Astrocyte (in vitro differentiated cells and primary cell): ENCODE data around the gene EP400. TPM values are rescaled to one million over a fixed set of nuclear protein-coding genes. Genes with fewer than 3 reads are reported as not detected.

Source experiments
- DNase-seq: peaks from one replicate; pipeline ENCODE4 v3.0.0-alpha.2; 2010; ENCODE audit warnings: low read depth
- FAIRE-seq: peaks from 2 replicates; lab custom pipeline; 2011; peaks lifted over from hg19 to GRCh38; lab: Jason Lieb, UNC
- H2AFZ ChIP-seq: 2 replicates; pipeline ENCODE4 v1.6.0; 2012; ENCODE audit warnings: low read depth, low read length, inconsistent platforms
- H3K27ac ChIP-seq: 2 replicates; pipeline ENCODE4 v1.5.1; 2011; ENCODE audit warnings: low read depth, low read length, inconsistent platforms
- H3K27me3 ChIP-seq: 2 replicates; pipeline ENCODE4 v1.6.0; 2011; ENCODE audit warnings: low read length, inconsistent platforms; ENCODE audit not compliant: insufficient read depth
- H3K36me3 ChIP-seq: 2 replicates; pipeline ENCODE4 v1.5.1; 2011; ENCODE audit warnings: low read length, inconsistent platforms; ENCODE audit not compliant: insufficient read depth
- H3K4me1 ChIP-seq: 2 replicates; pipeline ENCODE4 v1.5.1; 2011; ENCODE audit warnings: low read length, inconsistent platforms; ENCODE audit not compliant: insufficient read depth
- H3K4me2 ChIP-seq: 2 replicates; pipeline ENCODE4 v1.6.0; 2012; ENCODE audit warnings: low read length, inconsistent platforms
- H3K4me3 ChIP-seq: 2 replicates; pipeline ENCODE4 v1.5.1; 2011; ENCODE audit warnings: low read depth, mild to moderate bottlenecking, low read length, inconsistent platforms; ENCODE audit not compliant: insufficient read depth
- H3K79me2 ChIP-seq: 2 replicates; pipeline ENCODE4 v1.6.0; 2012; ENCODE audit warnings: mild to moderate bottlenecking, low read length, inconsistent platforms; ENCODE audit not compliant: insufficient read depth
- H3K9ac ChIP-seq: 2 replicates; pipeline ENCODE4 v1.6.0; 2012; ENCODE audit warnings: mild to moderate bottlenecking, low read length, inconsistent platforms
- H3K9me3 ChIP-seq: 2 replicates; pipeline ENCODE4 v1.5.1; 2012; ENCODE audit warnings: low read depth, mild to moderate bottlenecking, low read length, inconsistent platforms; ENCODE audit not compliant: insufficient read depth
- H4K20me1 ChIP-seq: 2 replicates; pipeline ENCODE4 v1.6.0; 2012; ENCODE audit warnings: low read length, inconsistent platforms; ENCODE audit not compliant: insufficient read depth
- H3K27ac Mint-ChIP-seq: one replicate; pipeline ENCODE4 v1.8.0; 2021; ENCODE audit warnings: mild to moderate bottlenecking, mixed read lengths; ENCODE audit not compliant: unreplicated experiment
- H3K27me3 Mint-ChIP-seq: one replicate; pipeline ENCODE4 v1.8.0; 2021; ENCODE audit warnings: low read depth, mixed read lengths; ENCODE audit not compliant: unreplicated experiment
- H3K36me3 Mint-ChIP-seq: one replicate; pipeline ENCODE4 v1.8.0; 2021; ENCODE audit warnings: low read depth, mixed read lengths; ENCODE audit not compliant: unreplicated experiment
- H3K4me1 Mint-ChIP-seq: one replicate; pipeline ENCODE4 v1.8.0; 2021; ENCODE audit warnings: low read depth, mixed read lengths; ENCODE audit not compliant: unreplicated experiment
- H3K4me3 Mint-ChIP-seq: one replicate; pipeline ENCODE4 v1.8.0; 2021; ENCODE audit warnings: mild to moderate bottlenecking, moderate library complexity, mixed read lengths; ENCODE audit not compliant: unreplicated experiment
- H3K9me3 Mint-ChIP-seq: one replicate; pipeline ENCODE4 v1.8.0; 2021; ENCODE audit warnings: mild to moderate bottlenecking, mixed read lengths; ENCODE audit not compliant: unreplicated experiment
- CTCF ChIP-seq: IDR thresholded peaks from 2 replicates; pipeline ENCODE4 v1.5.1; 2011; ENCODE audit warnings: low read depth, mild to moderate bottlenecking, inconsistent platforms, low read length, moderate library complexity; ENCODE audit not compliant: insufficient read depth
- EZH2 ChIP-seq: IDR thresholded peaks from 2 replicates; pipeline ENCODE4 v1.6.1; 2012; ENCODE audit warnings: mild to moderate bottlenecking, low read length, inconsistent platforms; ENCODE audit not compliant: insufficient read depth
- total RNA-seq: library from RNA; stranded (reverse); gene quantifications from 2 replicates; pipeline ENCODE4 v1.2.1, GENCODE V29; 2021

Gene EP400
- total RNA-seq, 1 donor from 2014 or later = 39.8 TPM

GRCh38 chr12:131905081-131905629 lies 44.6 kb upstream of the EP400 start:
- H3K27me3 ChIP-seq = no peaks in the 10 kb centered on the region
- Mint-ChIP-seq H3K36me3 (no peaks in the 10 kb centered on the region), H3K4me1 (peaks cover 5% of the 10 kb centered on the region), H3K4me3 (no peak overlapping the region), H3K27ac (no peak overlapping the region), H3K9me3 (no peaks in the 10 kb centered on the region), H3K27me3 (no peaks in the 10 kb centered on the region)
- no peak overlapping the region for H2AFZ ChIP-seq
- FAIRE-seq (no peak), DNase-seq (no peak)
- no peaks in the 10 kb centered on the region for H3K9me3 ChIP-seq
- no peaks in the 10 kb centered on the region for H3K4me1 ChIP-seq
- H3K79me2 ChIP-seq = peaks cover 58% of the 10 kb centered on the region
- TF ChIP-seq CTCF (no peak), EZH2 (no peak)
- H4K20me1 ChIP-seq = peaks cover 58% of the 10 kb centered on the region
- no peak overlapping the region for H3K9ac ChIP-seq
- no peaks in the 10 kb centered on the region for H3K36me3 ChIP-seq
- no peak overlapping the region for H3K4me3 ChIP-seq
- no peak overlapping the region for H3K4me2 ChIP-seq
- H3K27ac ChIP-seq = no peak overlapping the region

GRCh38 chr12:131905630-131906091 lies 44.1 kb upstream of the EP400 start:
- no peak overlapping the region for H3K4me3 ChIP-seq
- peaks cover 53% of the 10 kb centered on the region for H4K20me1 ChIP-seq
- FAIRE-seq (no peak), DNase-seq (no peak)
- no peak overlapping the region for H3K4me3 Mint-ChIP-seq
- no peak overlapping the region for H3K9ac ChIP-seq
- H2AFZ ChIP-seq = no peak overlapping the region
- H3K27ac Mint-ChIP-seq = no peak overlapping the region
- peaks cover 2% of the 10 kb centered on the region for H3K36me3 Mint-ChIP-seq
- H3K9me3 ChIP-seq = no peaks in the 10 kb centered on the region
- H3K27me3 ChIP-seq = no peaks in the 10 kb centered on the region
- TF ChIP-seq CTCF (no peak), EZH2 (no peak)
- H3K79me2 ChIP-seq = peaks cover 53% of the 10 kb centered on the region
- no peaks in the 10 kb centered on the region for H3K9me3 Mint-ChIP-seq
- H3K4me1 ChIP-seq = peaks cover 3% of the 10 kb centered on the region
- H3K36me3 ChIP-seq = no peaks in the 10 kb centered on the region
- no peak overlapping the region for H3K4me2 ChIP-seq
- no peak overlapping the region for H3K27ac ChIP-seq
- H3K27me3 Mint-ChIP-seq = no peaks in the 10 kb centered on the region
- H3K4me1 Mint-ChIP-seq = peaks cover under 1% of the 10 kb centered on the region

- H3K27ac ChIP-seq = no peak overlapping the region
- FAIRE-seq (no peak), DNase-seq (no peak)
- Mint-ChIP-seq H3K9me3 (no peaks in the 10 kb centered on the region), H3K27ac (no peak overlapping the region), H3K4me3 (no peak overlapping the region), H3K4me1 (peaks cover 6% of the 10 kb centered on the region), H3K27me3 (no peaks in the 10 kb centered on the region), H3K36me3 (peaks cover 5% of the 10 kb centered on the region)
- no peak overlapping the region for H2AFZ ChIP-seq
- no peaks in the 10 kb centered on the region for H3K9me3 ChIP-seq
- H3K36me3 ChIP-seq = no peaks in the 10 kb centered on the region
- peaks cover 14% of the 10 kb centered on the region for H3K4me1 ChIP-seq
- no peak overlapping the region for H3K4me2 ChIP-seq
- no peak overlapping the region for H3K9ac ChIP-seq
- H3K27me3 ChIP-seq = no peaks in the 10 kb centered on the region
- no peak for TF ChIP-seq CTCF
- TF ChIP-seq EZH2 = no peak
- no peak overlapping the region for H3K4me3 ChIP-seq
- H3K79me2 ChIP-seq = peaks cover 39% of the 10 kb centered on the region
- peaks cover 57% of the 10 kb centered on the region for H4K20me1 ChIP-seq
These were observed 42.2 kb upstream of the EP400 start for GRCh38 chr12:131907379-131908091.
